Measurements from ENCODE around the gene SDS. TPM values are rescaled to one million over a fixed set of nuclear protein-coding genes. Genes with fewer than 3 reads are reported as not detected.

The SDS gene
- total and polyA plus RNA-seq, 2 experiments from 2014 or later: 0.57 TPM; not detected in 1

- Histone ChIP-seq H4K20me1 (replicated peaks; ENCODE audit: insufficient read depth) (no peaks in the 10 kb centered on the region), H3K27me3 (ENCODE audit: insufficient read depth) (no peaks in the 10 kb centered on the region), H3K4me1 (ENCODE audit: insufficient read depth) (no peaks in the 10 kb centered on the region), H3F3A (replicated peaks; ENCODE audit: low read depth) (no peaks in the 10 kb centered on the region), H3K36me3 (ENCODE audit: insufficient read depth) (no peaks in the 10 kb centered on the region), H3K9me2 (ENCODE audit: insufficient read depth) (no peaks in the 10 kb centered on the region), H3K27ac (ENCODE audit: low read depth) (no peak overlapping the region), H3K4me3 (no peak overlapping the region), H3K79me2 (replicated peaks; ENCODE audit: insufficient read depth) (no peaks in the 10 kb centered on the region), H3K4me2 (no peak overlapping the region), H2AFZ (no peak overlapping the region)
- H3K27me3 Mint-ChIP-seq (ENCODE audit: insufficient read depth, low read depth, poor library complexity): peaks cover 7% of the 10 kb centered on the region
- H3K4me1 Mint-ChIP-seq: 0 out of 3 replicates have a peak, but pooled peaks cover 3% of the 10 kb centered on the region
- no peak for TF ChIP-seq CTCF (conservative IDR thresholded peaks at IDR 0.05; ENCODE audit: low read depth in 2 of 2)
- no peak for TF ChIP-seq REST (IDR thresholded peaks at IDR 0.05; ENCODE audit: unreplicated experiment)
- no peak for TF ChIP-seq EZH2 (IDR thresholded peaks at IDR 0.05; ENCODE audit: low read depth, unreplicated experiment)
- no peak for TF ChIP-seq ETS1 (IDR thresholded peaks at IDR 0.05)
- TF ChIP-seq NANOG (IDR thresholded peaks at IDR 0.05; ENCODE audit: borderline replicate concordance): no peak
- no peak for TF ChIP-seq CREB1 (CRISPR knock-in tag; IDR thresholded peaks at IDR 0.05; ENCODE audit: low read depth)
- TF ChIP-seq POLR2AphosphoS5 (IDR thresholded peaks at IDR 0.05; ENCODE audit: low read depth): no peak
- no peak for TF ChIP-seq ZNF331 (CRISPR knock-in tag; IDR thresholded peaks at IDR 0.05; ENCODE audit: low read depth)
- no peak for TF ChIP-seq EZH2phosphoT487 (IDR thresholded peaks at IDR 0.05; ENCODE audit: unreplicated experiment)
- H3K4me3 Mint-ChIP-seq: no peak overlapping the region
- H3K27ac Mint-ChIP-seq: no peak overlapping the region
- ATAC-seq (no peak), DNase-seq (ENCODE audit: low spot score) (no peak)
- no peaks in the 10 kb centered on the region for H3K9me3 Mint-ChIP-seq
- no peaks in the 10 kb centered on the region for H3K36me3 Mint-ChIP-seq (ENCODE audit: low read depth)
Observed at GRCh38 chr12:113443030-113443539, 39.4 kb upstream of the SDS start.

Measured in GM23338 (cell line).